ENCODE measurements around the gene TST.

Gene TST

DNA sequence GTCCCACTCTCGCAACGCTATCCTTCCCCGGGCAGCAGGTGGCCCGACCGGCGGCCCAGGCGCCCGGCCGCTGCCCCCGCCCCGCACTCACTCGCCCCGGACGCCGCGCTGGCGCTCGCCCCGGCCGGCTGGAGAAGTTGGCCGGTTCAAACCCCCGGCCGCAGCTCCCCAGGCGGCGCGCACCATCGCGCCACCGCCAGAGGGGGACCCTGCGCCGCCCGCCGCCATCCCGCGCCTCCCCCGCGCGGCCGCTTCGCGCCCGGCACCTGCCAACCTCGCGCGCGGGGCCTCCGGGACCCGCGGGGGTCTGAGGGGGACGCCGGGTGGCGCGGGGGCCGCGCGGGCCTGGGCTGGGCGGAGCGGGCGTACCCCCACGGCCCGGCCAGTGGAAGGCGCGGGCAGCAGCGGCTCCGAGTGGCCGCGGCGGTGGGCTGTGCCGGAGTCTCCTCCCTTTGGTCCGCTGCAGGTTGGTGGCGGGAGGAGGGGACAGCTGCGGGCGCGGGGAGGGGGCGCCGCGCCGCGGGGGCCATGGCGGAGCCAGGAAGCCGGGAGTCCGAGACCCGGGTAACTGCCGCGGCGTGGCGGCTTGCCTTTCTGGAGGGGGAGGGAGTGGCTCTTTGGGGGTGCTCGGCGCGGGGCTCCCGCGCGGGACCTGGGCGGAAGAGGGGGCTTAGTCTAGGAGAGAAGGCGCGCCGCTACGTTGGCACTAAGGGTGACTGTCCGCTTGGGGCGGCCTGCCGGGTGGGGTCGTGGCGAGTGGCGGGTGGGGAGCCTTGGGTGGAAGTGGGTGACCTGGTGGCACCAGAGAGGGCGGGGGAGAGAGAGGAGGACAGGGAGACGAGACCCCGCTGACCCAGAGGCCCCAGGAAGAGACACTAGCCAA lies at the start of gene TST, which contains the start of gene MPST:
Gene TST, minus strand, starts transcription at position 139 of the 883 bp plus-strand sequence. CDS start 715 bp downstream, outside the sequence.
Gene MPST, plus strand, starts transcription at position 434 of the 883 bp plus-strand sequence. Its CDS starts 95 bp downstream, at position 529.
- no peak for DNase-seq (ENCODE audit: low read depth, low spot score)

DNA sequence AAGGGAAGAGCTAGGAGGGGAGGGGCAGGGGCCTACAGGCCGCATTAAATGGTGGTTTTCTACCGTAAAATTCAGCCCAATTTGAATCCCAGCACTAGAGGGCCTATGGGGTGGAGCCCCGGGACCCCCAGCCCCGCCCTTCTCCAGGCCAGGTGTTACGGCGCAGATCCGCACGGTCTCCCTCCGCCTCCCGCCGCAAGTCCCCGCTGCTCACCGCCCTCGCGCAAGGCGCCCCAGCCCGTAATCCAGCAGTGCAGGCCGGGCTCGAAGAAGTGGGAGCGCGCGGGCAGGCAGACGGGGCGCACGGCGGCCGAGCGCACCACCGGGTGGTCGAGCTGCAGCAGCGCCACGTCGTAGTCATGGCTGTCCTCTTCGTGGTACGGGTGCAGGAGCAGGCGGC lies 49.6 kb upstream of the TST start:
- DNase-seq (ENCODE audit: low read depth, low spot score) = no peak

DNA sequence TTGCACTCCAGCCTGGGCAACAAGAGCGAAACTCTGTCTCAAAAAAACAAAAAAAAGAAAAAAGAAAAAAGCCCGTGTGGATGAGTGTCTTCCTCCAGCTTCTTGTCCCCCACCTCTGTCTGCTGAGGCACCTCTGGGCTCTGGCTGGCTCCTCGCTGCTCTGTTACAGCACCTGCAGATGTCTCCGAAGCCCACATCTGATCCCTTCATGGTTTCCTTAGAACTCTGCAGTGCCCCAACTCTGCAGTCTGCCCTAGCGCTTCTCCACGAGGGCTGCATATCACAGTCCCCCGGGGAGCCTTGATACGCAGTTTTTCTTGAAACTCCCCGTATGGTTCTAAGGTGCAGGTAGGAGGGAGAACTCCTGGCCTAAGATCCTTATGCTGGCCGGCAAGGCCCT lies 48.2 kb upstream of the TST start:
- DNase-seq (ENCODE audit: low read depth, low spot score) = no peak

DNA sequence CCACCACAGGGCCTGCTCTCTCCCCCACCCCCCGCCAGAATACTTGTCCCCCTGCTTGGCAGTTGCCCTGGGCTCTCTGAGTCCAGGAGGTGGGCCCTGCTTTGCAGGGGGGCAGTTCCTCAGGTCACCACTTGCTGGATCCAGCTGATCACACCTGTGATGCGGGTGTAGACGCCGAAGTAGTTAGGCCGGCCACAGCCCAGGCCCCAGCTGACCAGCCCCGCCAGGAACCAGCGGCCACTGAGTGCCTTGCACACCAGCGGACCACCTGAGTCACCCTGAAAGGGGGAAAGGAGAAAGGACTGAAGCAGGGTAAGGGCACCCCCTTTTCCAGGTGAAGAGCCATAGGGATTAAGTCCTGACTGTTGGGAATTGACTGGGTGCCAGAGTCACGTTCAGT lies 46.7 kb upstream of the TST start:
- no peak for DNase-seq (ENCODE audit: low read depth, low spot score)

DNA sequence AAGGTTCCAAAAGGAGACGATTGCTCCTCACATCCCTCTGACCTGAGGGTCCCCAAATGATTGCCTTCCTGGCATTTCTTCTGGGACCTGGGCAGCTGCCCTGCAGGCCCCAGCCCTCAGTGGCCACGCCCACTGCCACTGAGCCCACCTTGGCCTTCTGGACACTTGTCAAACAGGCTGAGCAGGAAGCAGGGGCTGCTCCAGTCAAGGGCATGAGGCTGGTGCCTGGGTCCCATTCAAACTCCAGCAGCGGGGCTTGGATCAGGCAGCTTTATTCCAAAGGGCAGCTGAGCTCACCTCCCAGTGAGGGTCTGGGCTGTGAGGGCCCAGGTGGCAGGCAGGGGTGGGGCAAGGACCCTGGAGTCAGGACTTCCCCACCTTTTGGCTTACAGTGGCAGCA lies 45.9 kb upstream of the TST start:
- DNase-seq (ENCODE audit: low read depth, low spot score) = no peak

DNA sequence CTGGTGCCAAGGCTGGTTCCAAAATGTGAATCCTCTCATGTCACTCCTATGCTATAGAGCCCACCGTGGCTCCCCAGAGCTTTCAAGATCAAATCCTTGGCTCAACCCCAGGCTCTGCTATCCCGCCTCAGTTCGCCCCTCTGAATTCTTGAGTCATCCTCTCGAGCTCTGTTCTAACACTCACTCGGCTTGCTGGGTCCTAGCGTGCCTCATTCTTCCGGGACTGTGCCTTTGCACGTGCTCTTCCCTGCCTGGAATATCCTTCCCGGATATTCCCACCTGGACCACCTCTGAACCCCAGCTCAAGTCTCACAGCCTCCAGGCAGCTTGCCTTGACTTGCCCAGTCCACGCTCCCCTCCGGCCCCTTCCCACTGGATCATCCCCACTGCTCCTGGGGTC lies 45.3 kb upstream of the TST start:
- no peak for DNase-seq (ENCODE audit: low read depth, low spot score)

DNA sequence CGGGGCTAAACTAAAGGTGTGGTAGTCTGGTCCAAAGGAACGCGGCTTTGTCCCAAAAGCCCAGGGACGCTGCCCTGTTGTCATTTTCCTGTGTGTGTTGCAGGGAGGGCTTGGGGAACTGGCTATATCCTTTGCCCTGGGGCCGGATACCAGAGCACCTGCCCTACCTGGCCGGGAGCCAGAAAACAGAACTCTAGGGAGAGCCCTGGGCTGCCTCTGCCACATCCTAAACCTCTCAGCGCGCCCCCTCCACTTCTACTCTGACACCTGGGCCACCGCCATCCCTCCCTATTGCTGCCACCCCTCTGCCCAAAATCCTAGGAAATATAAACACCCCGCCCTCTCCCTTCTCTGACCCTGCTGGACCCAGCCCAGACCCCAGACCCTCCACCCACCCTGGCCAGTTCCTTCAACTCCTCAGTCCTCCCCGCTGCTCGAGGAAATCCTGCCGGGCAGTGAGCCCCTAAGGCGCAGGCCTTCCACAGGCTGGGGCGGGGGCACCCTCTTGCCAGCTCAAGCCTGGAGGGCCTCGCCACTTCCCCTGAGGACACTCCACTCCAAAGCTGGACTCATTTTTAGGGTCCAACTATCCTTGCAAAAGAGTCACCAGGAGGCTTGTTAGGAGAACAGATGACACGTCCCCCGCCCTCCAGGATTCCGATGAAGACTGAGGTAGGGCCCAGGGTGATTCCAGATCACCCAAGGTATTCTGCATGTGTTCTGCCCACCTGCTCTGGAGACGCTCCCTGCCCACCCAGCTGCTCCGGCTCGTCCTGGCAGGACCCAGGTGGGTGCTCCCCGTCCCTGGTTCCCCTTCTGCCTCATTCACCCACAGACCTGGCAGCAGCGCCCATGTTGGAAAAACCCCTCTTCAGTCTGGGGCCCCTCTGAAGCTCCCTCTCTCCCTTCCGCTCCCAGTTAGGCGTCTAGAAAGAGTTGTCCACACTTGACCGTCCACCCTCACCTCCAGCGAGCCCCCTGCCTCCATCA lies 44.5 kb upstream of the TST start:
- DNase-seq (ENCODE audit: low read depth, low spot score) = no peak

DNA sequence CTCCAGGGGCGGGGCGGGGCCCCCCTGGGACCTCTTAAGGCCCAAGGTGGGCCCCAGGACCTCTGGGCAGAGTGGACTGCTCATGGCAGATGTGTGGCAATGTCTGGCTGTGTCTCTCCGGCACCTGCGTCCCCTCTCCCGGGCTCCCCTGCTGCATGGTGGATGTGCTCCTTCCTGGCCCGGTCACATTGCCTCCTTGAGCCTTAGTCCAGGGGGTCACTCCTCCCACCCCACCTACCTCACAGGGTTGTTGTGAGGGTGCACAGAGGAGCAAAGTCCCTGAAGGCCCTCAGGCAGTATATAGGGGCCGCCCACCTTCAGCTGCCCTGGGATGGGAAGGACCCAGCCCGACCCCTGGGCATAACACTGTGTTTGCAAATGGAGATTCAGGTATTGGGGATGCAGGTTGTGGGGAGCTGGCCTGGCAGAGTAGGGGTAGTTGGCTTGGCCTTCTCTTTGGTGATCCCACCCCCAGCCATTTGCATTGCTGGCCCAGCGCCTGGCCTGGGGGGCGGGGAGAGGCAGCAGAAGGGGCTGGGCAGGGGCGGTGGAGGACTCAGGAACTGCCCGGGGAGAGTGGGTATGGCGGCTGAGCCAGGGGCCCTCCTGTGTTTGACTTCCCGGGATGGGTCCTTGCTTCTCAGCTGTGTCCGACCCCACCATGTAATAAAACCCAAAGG lies 43.6 kb upstream of the TST start:
- no peak for DNase-seq (ENCODE audit: low read depth, low spot score)

DNA sequence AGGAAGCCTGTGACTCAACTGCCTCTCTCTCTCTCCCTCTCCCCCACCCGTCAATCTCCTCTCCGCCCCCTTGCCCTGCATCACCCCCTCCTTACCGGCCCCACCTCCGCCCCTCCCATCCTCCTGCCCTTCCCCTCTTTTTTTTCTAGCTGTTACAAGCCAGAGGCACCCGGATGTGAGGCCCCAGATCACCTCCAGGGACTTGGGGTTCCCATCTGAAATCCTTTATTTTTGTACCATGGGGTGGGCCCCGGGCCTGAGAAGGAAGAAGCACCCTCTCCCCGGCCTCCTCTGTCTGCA lies 43.1 kb upstream of the TST start:
- DNase-seq (ENCODE audit: low read depth, low spot score) = no peak

DNA sequence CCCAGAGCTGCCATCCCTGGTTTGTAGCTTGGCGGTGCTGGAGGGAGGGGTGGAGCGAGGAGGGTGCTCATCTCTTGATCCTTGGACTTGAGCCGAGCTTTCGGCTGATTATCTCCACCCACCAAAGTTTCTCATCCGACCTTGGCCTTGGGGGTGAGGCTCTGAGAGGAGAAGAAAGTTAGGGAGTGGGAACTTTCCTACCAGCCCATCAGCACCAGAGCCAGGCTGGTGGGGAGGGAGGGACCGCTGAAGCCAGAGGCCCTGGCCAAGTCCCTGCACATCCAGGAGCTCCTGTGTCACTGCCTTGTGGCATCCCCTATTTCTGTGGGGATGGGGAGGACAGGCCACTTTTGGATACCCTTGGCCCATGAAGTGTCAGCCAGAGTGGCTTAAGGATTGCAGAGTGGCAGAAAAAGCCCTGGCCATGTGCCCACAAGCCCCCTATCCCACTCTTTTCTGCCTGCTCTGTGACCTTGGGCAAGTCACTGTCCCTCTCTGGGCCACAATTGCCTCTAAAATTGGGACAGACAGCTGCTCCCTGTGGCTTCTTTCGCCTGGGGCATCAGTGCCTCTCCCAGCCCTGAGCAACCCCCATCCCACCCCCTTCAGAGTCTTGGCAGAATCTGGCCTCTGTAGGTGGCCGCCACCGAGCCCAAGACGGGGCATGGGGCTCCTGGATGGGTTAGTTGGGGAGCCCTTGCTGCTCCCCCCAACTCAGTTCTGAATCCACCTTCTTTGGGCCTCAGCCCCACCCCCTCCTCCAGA lies 42.5 kb upstream of the TST start:
- no peak for DNase-seq (ENCODE audit: low read depth, low spot score)

DNA sequence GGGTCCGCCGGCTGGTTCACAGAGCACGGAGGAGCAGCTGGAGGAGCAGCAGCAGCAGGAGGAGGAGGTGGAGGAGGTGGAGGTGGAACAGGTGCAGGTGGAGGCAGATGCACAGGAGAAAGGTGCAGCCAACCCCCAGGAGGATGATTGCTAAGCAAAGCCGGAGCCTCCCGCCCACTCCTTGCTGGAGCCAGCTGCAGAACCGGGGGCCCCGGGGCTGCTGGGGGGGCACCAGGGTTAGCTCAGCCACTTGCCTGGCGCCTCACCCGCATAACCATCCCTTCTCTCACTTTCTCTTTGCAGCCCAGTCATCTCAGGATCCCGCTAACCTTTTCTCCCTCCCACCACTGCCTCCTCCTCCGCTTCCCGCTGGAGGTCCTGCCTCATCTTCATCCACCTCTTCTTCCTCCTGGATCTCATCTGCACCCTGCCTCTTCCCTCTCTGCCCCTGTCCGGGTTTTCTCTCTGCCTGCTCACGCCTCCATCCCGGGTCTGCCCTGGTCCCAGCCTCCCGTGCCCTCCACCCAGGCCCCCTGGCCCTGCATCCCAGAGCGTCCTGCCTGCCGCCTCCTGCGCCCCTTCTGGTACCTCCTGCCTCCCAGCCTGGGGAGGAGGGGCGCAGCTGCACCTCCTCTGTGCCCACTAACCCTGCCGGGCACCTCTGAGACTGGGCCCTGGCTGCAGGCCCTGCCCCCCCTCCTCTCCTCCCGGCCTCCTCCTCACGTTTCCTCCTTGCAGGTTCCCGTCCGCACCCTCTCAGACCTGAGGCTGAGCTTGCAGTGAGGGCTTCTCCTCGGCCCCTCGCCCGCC lies 41.8 kb upstream of the TST start:
- DNase-seq (ENCODE audit: low read depth, low spot score) = no peak

DNA sequence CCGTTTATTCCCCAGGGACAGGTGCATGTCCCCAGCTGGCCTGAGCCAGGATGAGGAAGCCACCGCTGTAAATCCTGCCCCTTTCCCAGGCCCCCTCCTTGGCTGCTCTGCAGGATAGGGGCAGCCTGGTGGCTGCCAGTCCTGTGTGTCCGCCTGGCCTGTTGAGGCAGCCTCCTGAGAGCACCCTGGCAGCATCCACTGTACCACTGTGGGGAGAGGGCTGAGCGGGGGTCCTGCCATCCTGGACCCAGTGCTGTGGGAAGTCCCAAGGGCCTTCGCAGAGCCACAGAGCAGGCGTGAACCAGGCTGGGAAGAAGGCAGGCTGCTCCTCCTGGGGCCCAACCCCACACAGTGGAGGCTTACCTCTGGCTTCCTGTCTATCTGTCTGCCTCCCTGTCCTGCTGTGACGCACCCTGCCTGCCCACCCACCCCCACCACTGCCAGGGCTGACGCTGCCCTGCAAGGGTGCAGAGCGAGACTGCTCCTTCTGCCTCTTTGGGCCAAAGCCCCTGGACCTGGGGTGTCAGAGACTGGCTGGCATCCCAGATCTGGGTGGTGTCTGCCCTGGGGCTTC lies 40.7 kb upstream of the TST start:
- no peak for DNase-seq (ENCODE audit: low read depth, low spot score)

DNA sequence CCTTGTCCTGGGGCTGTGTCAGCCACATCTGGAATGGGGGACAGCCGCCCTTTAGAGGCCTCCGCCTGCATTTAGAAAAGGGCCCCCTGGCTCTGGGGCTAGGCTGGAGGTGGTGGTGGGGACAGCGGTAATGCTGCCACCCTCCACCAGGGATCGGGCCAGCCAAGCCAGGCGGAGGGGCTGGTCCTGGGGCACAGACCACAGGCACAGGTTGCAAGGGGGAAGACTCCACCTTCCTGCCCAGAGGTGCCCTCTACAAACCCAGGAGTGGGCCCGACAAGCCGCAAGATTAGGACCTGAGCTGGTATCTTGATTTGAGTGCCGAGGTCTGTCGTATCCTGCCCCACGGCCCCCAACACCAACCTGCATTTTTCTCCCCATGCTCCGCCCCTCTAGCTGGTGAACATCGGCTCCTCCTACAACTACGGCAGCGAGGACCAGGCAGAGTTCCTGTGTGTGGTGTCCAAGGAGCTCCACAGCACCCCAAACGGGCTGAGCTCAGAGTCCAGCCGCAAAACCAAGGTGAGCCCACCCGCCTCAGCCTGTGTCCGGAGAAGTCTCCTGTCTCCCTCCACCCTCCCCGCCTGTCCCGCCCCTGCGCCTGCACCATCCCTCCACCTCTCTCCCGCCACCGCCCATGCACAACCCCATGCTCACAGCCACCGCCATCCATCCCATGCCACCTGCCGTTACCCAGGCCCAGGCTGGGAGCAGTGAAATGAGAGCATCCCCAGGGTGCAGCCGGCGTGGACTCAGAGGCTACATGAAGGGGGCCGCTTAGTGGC lies 39.9 kb upstream of the TST start:
- no peak for DNase-seq (ENCODE audit: low read depth, low spot score)

DNA sequence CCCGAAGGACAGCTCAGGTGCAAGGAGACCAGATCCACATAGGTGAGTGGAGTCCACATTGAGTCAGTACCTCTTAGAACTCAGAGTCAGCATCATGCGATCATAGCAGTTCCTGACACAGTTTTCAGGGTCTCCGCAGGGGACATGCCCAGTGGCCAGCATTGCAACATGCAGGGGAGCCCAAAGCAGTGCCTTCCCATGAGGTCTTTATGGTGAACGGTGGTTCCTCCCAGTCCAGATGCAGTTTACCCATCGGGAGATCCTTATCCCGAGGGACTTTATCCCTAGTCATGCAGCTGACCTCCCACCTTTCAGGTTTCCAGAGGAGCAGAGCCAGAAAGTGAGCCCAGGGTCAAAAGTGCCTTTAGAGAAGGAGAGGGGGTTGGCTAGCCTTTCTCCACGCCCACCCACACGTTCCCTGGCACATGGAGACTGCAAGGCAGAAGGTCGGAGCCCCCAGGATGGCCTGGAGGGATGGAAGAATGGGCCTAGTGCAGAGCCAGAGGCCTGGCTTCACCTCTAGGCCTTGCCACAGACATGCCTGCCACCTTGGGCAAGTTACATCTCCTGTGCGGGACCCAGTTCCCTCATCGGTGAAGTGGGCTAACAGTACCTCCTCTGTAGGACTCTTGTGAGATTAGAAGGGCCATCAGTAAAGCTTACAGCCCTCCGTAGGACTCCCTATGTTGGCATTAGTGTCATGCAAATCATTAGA lies 38.7 kb upstream of the TST start:
- DNase-seq (ENCODE audit: low read depth, low spot score) = no peak

DNA sequence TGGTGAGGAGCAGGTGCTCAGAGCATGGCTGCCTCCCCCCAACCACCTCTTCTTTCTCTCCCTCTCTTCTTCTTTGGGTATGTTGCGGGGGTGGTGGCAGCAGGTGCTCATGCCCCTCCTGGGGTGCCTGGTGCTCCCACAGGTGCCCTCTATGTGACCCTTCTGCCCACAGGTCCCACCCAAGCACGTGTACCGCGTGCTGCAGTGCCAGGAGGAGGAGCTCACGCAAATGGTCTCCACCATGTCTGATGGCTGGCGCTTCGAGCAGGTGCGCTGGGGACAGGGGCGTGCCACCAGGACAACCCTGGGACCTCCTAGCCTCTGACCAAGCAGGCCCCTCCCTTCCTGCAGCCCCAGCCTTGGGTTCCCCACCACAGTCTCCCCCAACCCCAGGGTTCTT lies 38.0 kb upstream of the TST start:
- DNase-seq (ENCODE audit: low read depth, low spot score) = no peak

DNA sequence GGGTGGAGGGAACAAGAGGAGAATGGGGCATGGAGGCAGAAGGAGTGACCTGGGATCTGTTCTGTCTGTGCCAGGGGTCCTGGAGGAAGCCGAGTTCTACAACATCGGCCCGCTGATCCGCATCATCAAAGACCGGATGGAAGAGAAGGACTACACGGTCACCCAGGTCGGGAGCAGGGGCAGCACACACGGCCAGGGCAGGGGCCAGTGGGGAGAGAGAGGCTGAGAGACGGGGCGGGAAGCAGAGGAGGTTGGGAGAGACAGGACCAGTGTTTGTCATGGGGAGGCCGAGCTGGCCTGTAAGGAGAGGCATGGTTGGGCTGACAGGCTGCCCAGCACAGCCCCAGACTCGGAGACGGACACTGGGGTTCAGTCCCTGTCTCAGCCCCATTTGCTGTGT lies 37.0 kb upstream of the TST start:
- no peak for DNase-seq (ENCODE audit: low read depth, low spot score)

DNA sequence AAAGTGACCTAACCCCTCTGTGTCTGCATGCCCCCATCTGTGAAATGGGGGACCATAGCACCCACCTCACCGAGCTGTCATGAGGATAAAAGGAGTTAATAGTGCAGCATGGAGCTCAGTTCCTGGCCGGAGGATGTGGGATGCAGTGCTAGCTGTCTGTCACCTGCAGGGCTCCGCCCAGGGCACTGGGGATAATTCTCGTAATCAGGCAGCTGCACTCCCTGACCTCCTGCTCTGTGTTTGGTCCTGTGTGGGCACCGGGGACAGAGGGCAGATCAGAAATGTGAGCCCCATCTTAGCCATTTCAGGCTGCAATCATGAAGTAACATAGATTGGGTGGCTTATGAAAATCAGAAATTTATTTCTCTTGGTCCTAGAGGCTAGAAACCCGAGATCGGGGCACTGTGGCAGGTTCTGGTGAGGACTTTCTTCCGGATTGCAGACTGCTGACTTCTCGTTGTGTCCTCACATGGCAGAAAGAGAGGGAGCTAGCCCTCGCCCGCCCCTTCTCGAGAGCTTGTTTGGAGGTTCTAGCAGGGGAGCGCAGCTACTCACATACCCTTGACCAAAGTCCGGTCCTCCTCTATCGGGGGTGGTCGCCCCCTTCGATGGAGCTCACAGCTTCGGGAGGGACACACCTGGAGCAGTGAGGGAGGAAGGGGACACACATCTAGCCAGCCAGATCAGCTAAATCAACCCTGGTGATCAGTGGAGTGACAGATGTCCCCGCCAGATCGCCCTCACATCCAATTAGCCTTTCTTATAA lies 35.5 kb upstream of the TST start:
- DNase-seq (ENCODE audit: low read depth, low spot score) = no peak

DNA sequence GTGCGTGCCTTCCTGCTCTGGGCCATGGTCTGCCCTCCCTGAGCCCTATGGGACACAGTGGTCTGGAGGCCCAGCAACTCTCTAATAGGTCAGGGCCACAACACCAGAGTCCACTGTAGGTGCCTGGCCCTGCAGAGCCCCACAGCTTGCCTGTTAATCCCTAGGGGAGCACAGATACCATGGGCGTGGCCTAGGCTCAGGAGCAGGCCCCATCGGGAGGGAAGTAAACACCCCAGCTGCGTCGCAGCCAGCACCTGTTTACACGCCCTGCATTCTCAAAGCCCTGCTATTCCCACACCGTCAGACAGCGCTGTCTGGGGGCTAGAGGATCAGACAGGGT lies 34.8 kb upstream of the TST start:
- no peak for DNase-seq (ENCODE audit: low read depth, low spot score)
